H1 (cell line): ENCODE results near the gene CDIPT. TPM values are rescaled to one million over a fixed set of nuclear protein-coding genes. Genes with fewer than 3 reads are reported as not detected.

Experiments
- CTCF ChIA-PET: fragments of 300-600 bp; sonication (Branson Sonifier 250); formaldehyde crosslinking; loops from one replicate; lab custom pipeline; 2021; ENCODE audit not compliant: partially characterized antibody; lab: Charles Lee
- POLR2A ChIA-PET: fragments of 300-600 bp; sonication (Branson Sonifier 250); formaldehyde crosslinking; loops from one replicate; lab custom pipeline; 2021; ENCODE audit warnings: inconsistent platforms; ENCODE audit not compliant: partially characterized antibody; lab: Charles Lee
- DNase-seq, 2 experiments: peaks; one replicate each; pipeline versions ENCODE4 v3.0.0 to v3.0.0-alpha.2; 2010 to 2022; ENCODE audit warnings: low spot score in 2 of 2, low read depth in 1 of 2, mixed read lengths in 1 of 2
- FAIRE-seq: peaks from 2 replicates; lab custom pipeline; 2011; peaks lifted over from hg19 to GRCh38; lab: Jason Lieb, UNC
- H2AFZ ChIP-seq: 2 replicates; pipeline ENCODE4 v1.8.1; 2012; ENCODE audit warnings: low read length, inconsistent platforms
- H2AK5ac ChIP-seq: 2 replicates; pipeline ENCODE4 v1.6.1; 2013; ENCODE audit warnings: low read depth, low read length
- H2BK120ac ChIP-seq: replicated peaks from 2 replicates; pipeline ENCODE3; 2013; ENCODE audit warnings: low read depth, low read length, inconsistent platforms
- H2BK12ac ChIP-seq: 2 replicates; pipeline ENCODE4 v1.6.1; 2013; ENCODE audit warnings: low read depth, low read length
- H2BK15ac ChIP-seq: 2 replicates; pipeline ENCODE4 v1.6.1; 2013; ENCODE audit warnings: low read length
- H2BK20ac ChIP-seq: 2 replicates; pipeline ENCODE4 v1.6.1; 2013; ENCODE audit warnings: low read length
- H2BK5ac ChIP-seq: 2 replicates; pipeline ENCODE4 v1.6.1; 2013; ENCODE audit warnings: low read depth, low read length
- H3K14ac ChIP-seq: 2 replicates; pipeline ENCODE4 v1.6.1; 2013; ENCODE audit warnings: inconsistent platforms; ENCODE audit not compliant: insufficient read length
- H3K18ac ChIP-seq: 2 replicates; pipeline ENCODE4 v1.6.1; 2013; ENCODE audit warnings: low read length; ENCODE audit errors: extremely low read depth
- H3K23ac ChIP-seq: 2 replicates; pipeline ENCODE4 v1.6.1; 2013; ENCODE audit warnings: inconsistent platforms; ENCODE audit not compliant: insufficient read length
- H3K23me2 ChIP-seq: 2 replicates; pipeline ENCODE4 v1.6.1; 2013; ENCODE audit warnings: low read depth, low read length
- H3K27ac ChIP-seq: 2 replicates; pipeline ENCODE4 v1.6.1; 2011; ENCODE audit warnings: low read depth, low read length, inconsistent platforms
- H3K27me3 ChIP-seq, 4 experiments: replicated peaks in 1 of 4; 1 replicate in 1 of 4; 2 replicates in 3 of 4; pipeline versions ENCODE4 v1.6.1 to v1.8.1; 2011 to 2013; ENCODE audit warnings: low read length in 3 of 4, mild to moderate bottlenecking in 3 of 4, inconsistent platforms in 2 of 4, mixed read lengths in 2 of 4, moderate library complexity in 1 of 4; ENCODE audit not compliant: control insufficient read depth in 3 of 4, insufficient read depth in 3 of 4; ENCODE audit errors: extremely low read depth in 1 of 4
- H3K36me3 ChIP-seq, 4 experiments: 2 replicates each; pipeline versions ENCODE4 v1.6.1 to v1.8.1; 2011 to 2013; ENCODE audit warnings: mild to moderate bottlenecking in 4 of 4, low read length in 3 of 4, moderate library complexity in 2 of 4, control low read depth in 1 of 4, inconsistent platforms in 1 of 4; ENCODE audit not compliant: insufficient read depth in 4 of 4, control insufficient read depth in 2 of 4
- H3K4ac ChIP-seq: replicated peaks from 2 replicates; pipeline ENCODE3; 2013; ENCODE audit warnings: low read length, low read depth, mixed read lengths, inconsistent platforms; ENCODE audit not compliant: insufficient read length
- H3K4me1 ChIP-seq, 4 experiments: replicated peaks in 1 of 4; 1 replicate in 1 of 4; 2 replicates in 3 of 4; pipeline versions ENCODE4 v1.6.1 to v1.8.1; 2011 to 2013; ENCODE audit warnings: low read length in 3 of 4, inconsistent platforms in 2 of 4, mixed read lengths in 1 of 4; ENCODE audit not compliant: insufficient read depth in 4 of 4, control insufficient read depth in 3 of 4
- H3K4me2 ChIP-seq, 2 experiments: 2 replicates each; pipeline versions ENCODE4 v1.6.1 to v1.8.1; 2011 to 2013; ENCODE audit warnings: low read depth in 2 of 2, low read length in 2 of 2, control low read depth in 1 of 2, inconsistent platforms in 1 of 2, mild to moderate bottlenecking in 1 of 2; ENCODE audit not compliant: insufficient read depth in 1 of 2
- H3K4me3 ChIP-seq, 4 experiments: fragments of 200-600, 300-600 bp in 1 of 4; sonication (generic), shearing (Covaris generic), sonication (Bioruptor Twin) in 1 of 4; 2 replicates each; pipeline versions ENCODE4 v1.5.1 to v1.8.1; 2011 to 2016; ENCODE audit warnings: low read length in 4 of 4, low read depth in 3 of 4, control low read depth in 2 of 4, inconsistent platforms in 2 of 4, mild to moderate bottlenecking in 2 of 4, mixed read lengths in 1 of 4, moderate library complexity in 1 of 4; ENCODE audit not compliant: insufficient read depth in 2 of 4; ENCODE audit errors: extremely low read depth in 1 of 4
- H3K56ac ChIP-seq: replicated peaks from 2 replicates; pipeline ENCODE3; 2013; ENCODE audit warnings: low read depth, mild to moderate bottlenecking, mixed read lengths, low read length, inconsistent platforms; ENCODE audit not compliant: insufficient read length
- H3K79me1 ChIP-seq: 2 replicates; pipeline ENCODE4 v1.6.1; 2013; ENCODE audit warnings: low read depth, low read length, control low read depth
- H3K79me2 ChIP-seq, 2 experiments: 2 replicates each; pipeline versions ENCODE4 v1.6.1 to v1.8.1; 2012 to 2013; ENCODE audit warnings: low read length in 2 of 2, mild to moderate bottlenecking in 2 of 2, inconsistent platforms in 1 of 2; ENCODE audit not compliant: insufficient read depth in 2 of 2, control insufficient read depth in 1 of 2
- H3K9ac ChIP-seq, 4 experiments: replicated peaks in 1 of 4; 1 replicate in 1 of 4; 2 replicates in 3 of 4; pipeline versions ENCODE4 v1.6.1 to v1.8.1; 2011 to 2013; ENCODE audit warnings: low read depth in 3 of 4, low read length in 3 of 4, control low read depth in 2 of 4, mild to moderate bottlenecking in 2 of 4, moderate library complexity in 2 of 4, inconsistent platforms in 1 of 4; ENCODE audit errors: extremely low read depth in 1 of 4
- H3K9me3 ChIP-seq, 2 experiments: 2 replicates each; pipeline versions ENCODE4 v1.6.1 to v1.8.1; 2012 to 2013; ENCODE audit warnings: mild to moderate bottlenecking in 2 of 2, moderate library complexity in 2 of 2, control low read depth in 1 of 2, inconsistent platforms in 1 of 2, low read depth in 1 of 2, low read length in 1 of 2, mixed read lengths in 1 of 2; ENCODE audit not compliant: insufficient read depth in 2 of 2
- H4K20me1 ChIP-seq, 2 experiments: replicated peaks in 1 of 2; 2 replicates each; pipeline versions ENCODE3 to v1.8.1; 2011 to 2013; ENCODE audit warnings: inconsistent platforms in 2 of 2, low read length in 2 of 2, mild to moderate bottlenecking in 1 of 2; ENCODE audit not compliant: insufficient read depth in 2 of 2, control insufficient read depth in 1 of 2
- H4K5ac ChIP-seq: 2 replicates; pipeline ENCODE4 v1.6.1; 2013; ENCODE audit warnings: low read length, low read depth, mixed read lengths, inconsistent platforms; ENCODE audit not compliant: insufficient read length
- H4K8ac ChIP-seq: 2 replicates; pipeline ENCODE4 v1.8.0; 2013; ENCODE audit warnings: mild to moderate bottlenecking, moderate library complexity, low read length, inconsistent platforms; ENCODE audit not compliant: insufficient read depth; ENCODE audit errors: extremely low read depth
- H4K91ac ChIP-seq: replicated peaks from 2 replicates; pipeline ENCODE3; 2013; ENCODE audit warnings: low read length, mixed read lengths, inconsistent platforms; ENCODE audit not compliant: insufficient read length
- RFX5 ChIP-seq: IDR thresholded peaks from 2 replicates; pipeline ENCODE4 v1.6.1; 2011; ENCODE audit warnings: low read depth, low read length, improper control_type of control experiment, borderline replicate concordance
- SP1 ChIP-seq: IDR thresholded peaks from 2 replicates; pipeline ENCODE4 v1.6.1; 2011; ENCODE audit warnings: low read depth, low read length
- SP4 ChIP-seq: IDR thresholded peaks from 2 replicates; pipeline ENCODE4 v1.6.1; 2012; ENCODE audit warnings: low read length, inconsistent platforms
- TBP ChIP-seq: IDR thresholded peaks from 2 replicates; pipeline ENCODE4 v1.6.1; 2011; ENCODE audit warnings: low read depth, low read length, improper control_type of control experiment
- TCF12 ChIP-seq: IDR thresholded peaks from 2 replicates; pipeline ENCODE4 v1.6.1; 2011; ENCODE audit warnings: low read depth, mild to moderate bottlenecking, low read length
- WGBS, 2 experiments: shearing (Covaris generic) in 1 of 2; methylation state at CpG; one replicate each; pipeline versions ENCODE4 v1.1.6 to v1.1.7; 2013 to 2015; ENCODE audit warnings: low lambda C conversion rate in 2 of 2, mixed read lengths in 2 of 2, inconsistent platforms in 1 of 2, low coverage in 1 of 2, missing lambda C conversion rate in 1 of 2; ENCODE audit not compliant: insufficient replicate concordance in 2 of 2, insufficient coverage in 1 of 2, insufficient read length in 1 of 2; ENCODE audit errors: extremely low coverage in 1 of 2, missing lambda C conversion rate in 1 of 2; 5-methylcytosine and 5-hydroxymethylcytosine counted together
- polyA plus RNA-seq, 7 experiments: library from polyadenylated mRNA; depleted of rRNA in 3 of 7; stranded (reverse) in 5 of 7; unstranded in 2 of 7; fragments of >200 nt in 5 of 7; fragments of 200-250 nt in 2 of 7; gene quantifications; 1 replicate in 5 of 7; 2 replicates in 1 of 7; 4 replicates in 1 of 7; pipeline versions ENCODE4 v1.2.1 to v1.2.3, GENCODE V29; 2011 to 2013; ENCODE audit warnings: missing spikeins in 2 of 7, mixed read lengths in 2 of 7
- total RNA-seq: library from RNA; stranded (reverse); fragmentation: NEBNext Ultra II Directional; extraction: Animal tissue kit (Norgen Biotek cat#: 25700); gene quantifications from 2 replicates; pipeline ENCODE4 v1.2.1, GENCODE V29; 2021

The CDIPT gene
- total and polyA plus RNA-seq, 2 of the 8 experiments (the other 6 are each of a cell fraction or from before 2014, with no cell fraction given): 69.2 to 140 TPM

DNA sequence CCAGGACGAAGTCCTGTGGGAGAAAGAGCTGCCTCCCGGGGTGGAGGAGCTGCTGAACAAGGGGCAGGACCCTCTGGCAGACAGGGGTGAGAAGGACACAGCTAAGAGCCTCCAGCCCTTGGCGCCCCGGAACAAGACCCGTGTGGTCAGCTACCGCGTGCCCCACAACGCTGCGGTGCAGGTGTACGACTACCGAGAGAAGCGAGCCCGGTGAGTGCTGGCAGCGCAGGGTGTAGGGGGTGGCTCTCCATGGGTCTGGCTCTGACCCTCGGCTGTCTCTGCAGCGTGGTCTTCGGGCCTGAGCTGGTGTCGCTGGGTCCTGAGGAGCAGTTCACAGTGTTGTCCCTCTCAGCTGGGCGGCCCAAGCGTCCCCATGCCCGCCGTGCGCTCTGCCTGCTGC is 21.4 kb downstream of the CDIPT start:
- H3K4me3 ChIP-seq: no peak overlapping the region

More for the DNA sequence above, 21.4 kb downstream of the CDIPT start:
- WGBS, 2 experiments: 93% methylated on average over 16 of the region's 23 CpGs; no CpG with 5 or more reads in 1 of the 2 experiments
- Histone ChIP-seq H2AFZ (no peak overlapping the region), H3K4me2 (no peak overlapping the region), H3K23me2 (no peaks in the 10 kb centered on the region), H2BK15ac (no peak overlapping the region), H2BK12ac (no peak overlapping the region), H2BK120ac (no peak overlapping the region), H3K23ac (no peak overlapping the region), H3K4ac (no peak overlapping the region), H4K91ac (no peak overlapping the region), H3K27ac (no peak overlapping the region), H2AK5ac (no peak overlapping the region), H3K56ac (no peak overlapping the region), H4K8ac (no peak overlapping the region), H3K9ac (no peak overlapping the region), H4K20me1 (no peaks in the 10 kb centered on the region), H3K79me2 (no peaks in the 10 kb centered on the region), H2BK5ac (no peak overlapping the region), H3K14ac (no peak overlapping the region), H3K36me3 (no peaks in the 10 kb centered on the region), H3K79me1 (no peaks in the 10 kb centered on the region), H3K27me3 (no peaks in the 10 kb centered on the region), H3K4me1 (no peaks in the 10 kb centered on the region; a peak in 1 of 7 replicates), H4K5ac (no peak overlapping the region), H2BK20ac (no peak overlapping the region), H3K18ac (no peak overlapping the region), H3K9me3 (no peaks in the 10 kb centered on the region)
- DNase-seq (no peak), FAIRE-seq (no peak)
- TF ChIP-seq RFX5: no peak
- TF ChIP-seq TCF12: no peak
- no peak for TF ChIP-seq TBP
- TF ChIP-seq SP1: no peak
- no peak for TF ChIP-seq SP4
- CTCF ChIA-PET: interaction anchor here (0.7 to 4.2 kb wide), 10 partner anchors 8 to 568 kb away, joined by 3 to 28 read pairs (median 4); partner anchors contain the start of genes MAZ, MVP and TBX6
- POLR2A ChIA-PET: interaction anchor here (0.6 to 12.7 kb wide), 2 partner anchors 8 to 19 kb away, joined by 3 to 167 read pairs; partner anchors contain the start of genes MVP and PAGR1
